ENCODE measurements around the gene GBE1.

DNA sequence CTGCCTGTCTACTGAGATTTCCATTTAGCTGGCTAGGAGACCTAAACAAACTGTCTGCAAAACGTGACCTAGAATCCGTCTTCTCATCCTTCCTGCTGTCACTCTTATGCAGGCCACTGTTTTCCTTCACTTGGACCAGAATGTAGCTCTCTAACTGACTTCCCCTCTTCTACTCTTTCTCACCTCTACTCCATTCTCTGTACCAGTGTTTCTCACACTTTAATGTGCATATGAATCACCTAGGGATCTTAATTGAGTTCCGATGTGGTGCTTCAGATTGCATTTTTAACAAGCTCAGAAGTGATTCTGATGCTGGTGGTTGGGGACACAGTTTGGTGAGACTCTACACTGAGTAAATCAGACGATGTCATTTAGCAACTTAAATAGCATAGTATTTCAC, 1.6 kb upstream of the GBE1 start:
- TF ChIP-seq, protein P1, sequence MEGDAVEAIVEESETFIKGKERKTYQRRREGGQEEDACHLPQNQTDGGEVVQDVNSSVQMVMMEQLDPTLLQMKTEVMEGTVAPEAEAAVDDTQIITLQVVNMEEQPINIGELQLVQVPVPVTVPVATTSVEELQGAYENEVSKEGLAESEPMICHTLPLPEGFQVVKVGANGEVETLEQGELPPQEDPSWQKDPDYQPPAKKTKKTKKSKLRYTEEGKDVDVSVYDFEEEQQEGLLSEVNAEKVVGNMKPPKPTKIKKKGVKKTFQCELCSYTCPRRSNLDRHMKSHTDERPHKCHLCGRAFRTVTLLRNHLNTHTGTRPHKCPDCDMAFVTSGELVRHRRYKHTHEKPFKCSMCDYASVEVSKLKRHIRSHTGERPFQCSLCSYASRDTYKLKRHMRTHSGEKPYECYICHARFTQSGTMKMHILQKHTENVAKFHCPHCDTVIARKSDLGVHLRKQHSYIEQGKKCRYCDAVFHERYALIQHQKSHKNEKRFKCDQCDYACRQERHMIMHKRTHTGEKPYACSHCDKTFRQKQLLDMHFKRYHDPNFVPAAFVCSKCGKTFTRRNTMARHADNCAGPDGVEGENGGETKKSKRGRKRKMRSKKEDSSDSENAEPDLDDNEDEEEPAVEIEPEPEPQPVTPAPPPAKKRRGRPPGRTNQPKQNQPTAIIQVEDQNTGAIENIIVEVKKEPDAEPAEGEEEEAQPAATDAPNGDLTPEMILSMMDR (conservative IDR thresholded peaks at IDR 0.05 in 1 of 2, IDR thresholded peaks at IDR 0.05 in 1 of 2; ENCODE audit: low read depth in 1 of 2, low read length in 2 of 2) = no peak
- TF ChIP-seq EZH2 (IDR thresholded peaks at IDR 0.05; ENCODE audit: low read length, missing control alignments) = no peak
